A549 (cell line): ENCODE measurements around the gene PNPLA7.

Experiments
- CBX2 ChIP-seq: fragments of 200-600 bp; sonication (generic); IDR thresholded peaks from 2 replicates; pipeline ENCODE4 v1.6.1; 2016; ENCODE audit warnings: low read depth, mild to moderate bottlenecking, borderline replicate concordance
- CTCF ChIP-seq: fragments of >200 bp; sonication (Bioruptor Twin); formaldehyde crosslinking; IDR thresholded peaks from 3 replicates; pipeline ENCODE4 v1.5.1; 2016
- ELK1 ChIP-seq: fragments of 150-350 bp; IDR thresholded peaks from 2 replicates; pipeline ENCODE4 v1.6.1; 2014; ENCODE audit warnings: low read depth, mild to moderate bottlenecking, low read length
- HDAC2 ChIP-seq: fragments of 200-600 bp; sonication (generic); IDR thresholded peaks from 2 replicates; pipeline ENCODE4 v1.6.1; 2016
- HOXA7 ChIP-seq: fragments of 250-450 bp; sonication (Bioruptor Pico); IDR thresholded peaks from 2 replicates; pipeline ENCODE4 v1.5.0; 2020; ENCODE audit warnings: mild to moderate bottlenecking, moderate library complexity
- MAX ChIP-seq: IDR thresholded peaks from 2 replicates; pipeline ENCODE4 v1.6.1; 2012
- MYC ChIP-seq: IDR thresholded peaks from 2 replicates; pipeline ENCODE4 v1.6.1; 2012; ENCODE audit warnings: mild to moderate bottlenecking, inconsistent platforms, low read length, improper control_type of control experiment, borderline replicate concordance
- PBX3 ChIP-seq: IDR thresholded peaks from 2 replicates; pipeline ENCODE4 v1.6.1; 2012
- RCOR1 ChIP-seq: fragments of 150-350 bp; IDR thresholded peaks from 2 replicates; pipeline ENCODE4 v1.6.1; 2014; ENCODE audit warnings: antibody characterized with exemption, low read length, low read depth
- RFX5 ChIP-seq: fragments of 450-650 bp; IDR thresholded peaks from 2 replicates; pipeline ENCODE4 v1.7.1; 2014; ENCODE audit warnings: antibody characterized with exemption, mild to moderate bottlenecking, moderate library complexity
- TP53 ChIP-seq: fragments of 250-450 bp; sonication (Bioruptor Pico); IDR thresholded peaks from 2 replicates; pipeline ENCODE4 v1.5.0; 2021; ENCODE audit warnings: mild to moderate bottlenecking, moderate library complexity
- USF2 ChIP-seq: fragments of 450-650 bp; IDR thresholded peaks from 2 replicates; pipeline ENCODE4 v1.6.1; 2014; ENCODE audit warnings: antibody characterized with exemption
- ZNF302 ChIP-seq: fragments of 250-450 bp; sonication (Bioruptor Pico); IDR thresholded peaks from 2 replicates; pipeline ENCODE4 v1.9.0; 2021; ENCODE audit warnings: inconsistent platforms, mild to moderate bottlenecking, moderate library complexity

GRCh38 chr9:137477778-137478612 lies 72.2 kb downstream of the PNPLA7 start:
- TF ChIP-seq CTCF (no peak), TP53 (CRISPR knock-in tag) (no peak), HOXA7 (CRISPR knock-in tag) (no peak), PBX3 (no peak), ELK1 (no peak), CBX2 (no peak), USF2 (no peak), MYC (no peak), HDAC2 (no peak), ZNF302 (CRISPR knock-in tag) (no peak), MAX (no peak), RFX5 (no peak), RCOR1 (no peak)
